HG03066 (cell line): ENCODE measurements around the gene FAM187B.

ENCODE experiments used
- ATAC-seq: cut with Tn5 transposase; IDR thresholded peaks from one replicate; pipeline ENCODE4 v1.9.1; 2021; ENCODE audit warnings: low read depth; ENCODE audit not compliant: unreplicated experiment

FAM187B gene

GRCh38 chr19:35228177-35228930 lies at the start of gene FAM187B:
Gene FAM187B, minus strand, starts transcription at chr19:35228739. Its CDS starts 59 bp downstream, at chr19:35228680.
- no peak for ATAC-seq

- no peak for ATAC-seq
These were observed 48.3 kb upstream of the FAM187B start for GRCh38 chr19:35276706-35277281.

GRCh38 chr19:35274323-35274722 lies 45.8 kb upstream of the FAM187B start:
- ATAC-seq, result no peak

GRCh38 chr19:35273686-35274259 lies 45.2 kb upstream of the FAM187B start:
- no peak for ATAC-seq

- no peak for ATAC-seq
These were observed 44.6 kb upstream of the FAM187B start for GRCh38 chr19:35272954-35273649.

- ATAC-seq, result no peak
These were observed 43.7 kb upstream of the FAM187B start for GRCh38 chr19:35272122-35272719.

- ATAC-seq, result no peak
These were observed 43.0 kb upstream of the FAM187B start for GRCh38 chr19:35271546-35271945.

- ATAC-seq, result no peak
These were observed 41.9 kb upstream of the FAM187B start for GRCh38 chr19:35270381-35270811.

- peak; percentile 39 for ATAC-seq
These were observed 41.0 kb upstream of the FAM187B start for GRCh38 chr19:35269438-35270117.

GRCh38 chr19:35268536-35269437 lies 40.2 kb upstream of the FAM187B start, which contains the start of gene USF2:
Gene USF2, plus strand, starts transcription at chr19:35268962. Its CDS starts 140 bp downstream, at chr19:35269102.
- ATAC-seq, result no peak

- no peak for ATAC-seq
These were observed 39.4 kb upstream of the FAM187B start for GRCh38 chr19:35267818-35268535.

- no peak for ATAC-seq
These were observed 38.8 kb upstream of the FAM187B start for GRCh38 chr19:35267353-35267817.

- ATAC-seq, result no peak
These were observed 38.2 kb upstream of the FAM187B start for GRCh38 chr19:35266520-35267352.

- ATAC-seq, result no peak
These were observed 37.5 kb upstream of the FAM187B start for GRCh38 chr19:35265900-35266519.

GRCh38 chr19:35265126-35265899 lies 36.8 kb upstream of the FAM187B start:
- no peak for ATAC-seq
